ENCODE data around the gene TMEM214.
A peak's percentile ranks its signal among the peaks of the same experiment; 100 is the strongest.

The TMEM214 gene

DNA sequence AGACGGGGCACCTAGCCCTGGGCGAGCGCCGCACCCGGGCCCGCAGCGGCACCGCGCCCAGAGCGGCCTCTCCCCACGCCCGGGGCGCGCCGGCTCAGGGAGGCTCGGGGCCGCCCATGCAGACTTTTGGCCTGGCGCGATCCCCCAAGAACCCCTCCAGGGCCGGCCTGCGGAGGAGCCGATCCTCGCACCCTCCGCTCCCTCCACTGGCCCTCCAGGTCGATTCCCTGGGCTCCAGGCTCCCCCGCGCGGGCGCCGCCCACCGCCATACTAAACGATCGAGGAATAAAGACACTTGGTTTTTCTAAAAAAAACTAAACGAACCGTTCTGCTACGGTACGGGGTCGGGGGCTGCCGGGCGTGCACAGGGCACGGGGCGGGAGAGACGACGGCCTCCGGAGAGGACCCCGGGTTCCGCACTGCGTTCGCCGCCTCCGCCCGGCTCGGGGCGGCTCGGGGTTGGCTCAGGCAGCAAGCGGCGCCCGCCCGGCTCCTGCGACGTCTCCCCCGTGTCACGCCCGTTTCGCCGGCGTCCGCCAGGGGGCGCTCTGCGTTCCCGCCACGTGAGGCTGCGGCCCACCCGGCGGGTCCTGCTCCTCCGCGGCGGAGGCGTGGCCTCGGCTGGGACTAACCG, 53.4 kb downstream of the TMEM214 start:
- TF ChIP-seq, protein P1, sequence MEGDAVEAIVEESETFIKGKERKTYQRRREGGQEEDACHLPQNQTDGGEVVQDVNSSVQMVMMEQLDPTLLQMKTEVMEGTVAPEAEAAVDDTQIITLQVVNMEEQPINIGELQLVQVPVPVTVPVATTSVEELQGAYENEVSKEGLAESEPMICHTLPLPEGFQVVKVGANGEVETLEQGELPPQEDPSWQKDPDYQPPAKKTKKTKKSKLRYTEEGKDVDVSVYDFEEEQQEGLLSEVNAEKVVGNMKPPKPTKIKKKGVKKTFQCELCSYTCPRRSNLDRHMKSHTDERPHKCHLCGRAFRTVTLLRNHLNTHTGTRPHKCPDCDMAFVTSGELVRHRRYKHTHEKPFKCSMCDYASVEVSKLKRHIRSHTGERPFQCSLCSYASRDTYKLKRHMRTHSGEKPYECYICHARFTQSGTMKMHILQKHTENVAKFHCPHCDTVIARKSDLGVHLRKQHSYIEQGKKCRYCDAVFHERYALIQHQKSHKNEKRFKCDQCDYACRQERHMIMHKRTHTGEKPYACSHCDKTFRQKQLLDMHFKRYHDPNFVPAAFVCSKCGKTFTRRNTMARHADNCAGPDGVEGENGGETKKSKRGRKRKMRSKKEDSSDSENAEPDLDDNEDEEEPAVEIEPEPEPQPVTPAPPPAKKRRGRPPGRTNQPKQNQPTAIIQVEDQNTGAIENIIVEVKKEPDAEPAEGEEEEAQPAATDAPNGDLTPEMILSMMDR (conservative IDR thresholded peaks at IDR 0.05; ENCODE audit: low read length) = peak; percentile 59
- no peak for TF ChIP-seq EZH2phosphoT487 (IDR thresholded peaks at IDR 0.05; ENCODE audit: borderline replicate concordance)
- Histone ChIP-seq H3K9me3 (ENCODE audit: insufficient read depth, low read depth, low read length) (no peaks in the 10 kb centered on the region), H3K9me2 (replicated peaks; ENCODE audit: low read depth, low read length) (no peaks in the 10 kb centered on the region), H3K4me2 (ENCODE audit: low read depth, low read length, poor library complexity, severe bottlenecking) (peak overlapping the region; percentile 92), H3K9ac (ENCODE audit: low read depth, low read length, poor library complexity, severe bottlenecking) (peak overlapping the region; percentile 79), H3K4me3 (ENCODE audit: low read length, poor library complexity, severe bottlenecking) (peak overlapping the region; percentile 78), H3F3A (ENCODE audit: low read depth) (peaks cover 7% of the 10 kb centered on the region; the same call in 1 of the 2 replicates), H2AFZ (ENCODE audit: low read length) (peak overlapping the region; percentile 76), H3K36me3 (ENCODE audit: insufficient read depth, low read length) (no peaks in the 10 kb centered on the region), H3K4me1 (ENCODE audit: insufficient read depth, low read length, poor library complexity, severe bottlenecking) (peaks cover 47% of the 10 kb centered on the region), H3K27me3 (ENCODE audit: insufficient read depth, low read length, poor library complexity, severe bottlenecking) (no peaks in the 10 kb centered on the region), H4K20me1 (ENCODE audit: insufficient read depth, low read length, poor library complexity, severe bottlenecking) (no peaks in the 10 kb centered on the region), H3K79me2 (ENCODE audit: insufficient read depth, low read length) (peaks cover 21% of the 10 kb centered on the region; the same call in 1 of the 2 replicates)

DNA sequence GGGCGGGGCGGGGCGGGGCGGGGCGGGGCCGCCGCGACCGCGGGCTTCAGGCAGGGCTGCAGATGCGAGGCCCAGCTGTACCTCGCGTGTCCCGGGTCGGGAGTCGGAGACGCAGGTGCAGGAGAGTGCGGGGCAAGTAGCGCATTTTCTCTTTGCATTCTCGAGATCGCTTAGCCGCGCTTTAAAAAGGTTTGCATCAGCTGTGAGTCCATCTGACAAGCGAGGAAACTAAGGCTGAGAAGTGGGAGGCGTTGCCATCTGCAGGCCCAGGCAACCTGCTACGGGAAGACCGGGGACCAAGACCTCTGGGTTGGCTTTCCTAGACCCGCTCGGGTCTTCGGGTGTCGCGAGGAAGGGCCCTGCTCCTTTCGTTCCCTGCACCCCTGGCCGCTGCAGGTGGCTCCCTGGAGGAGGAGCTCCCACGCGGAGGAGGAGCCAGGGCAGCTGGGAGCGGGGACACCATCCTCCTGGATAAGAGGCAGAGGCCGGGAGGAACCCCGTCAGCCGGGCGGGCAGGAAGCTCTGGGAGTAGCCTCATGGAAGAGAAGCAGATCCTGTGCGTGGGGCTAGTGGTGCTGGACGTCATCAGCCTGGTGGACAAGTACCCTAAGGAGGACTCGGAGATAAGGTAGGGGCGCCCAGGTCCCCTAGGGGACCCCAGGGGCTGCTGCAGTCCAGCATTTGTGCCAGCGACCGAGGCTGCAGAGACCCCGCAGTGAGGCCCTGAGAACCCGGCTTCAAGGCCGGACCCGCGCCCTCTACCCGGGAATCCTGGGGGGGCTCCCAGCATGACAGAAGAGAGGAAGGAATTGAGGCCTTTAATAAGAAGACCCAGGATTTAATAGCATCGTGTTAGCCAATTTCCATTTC, 54.2 kb downstream of the TMEM214 start, which contains the start of gene KHK:
TSS of gene KHK (plus strand) at position 49 of the 870 bp plus-strand sequence. CDS start at position 537, 488 bp downstream.
- peak within 1 kb of the TSS; percentile 95 for H2AFZ ChIP-seq (ENCODE audit: low read length)
- no peaks in the 10 kb centered on the region for H3K9me3 ChIP-seq (ENCODE audit: insufficient read depth, low read depth, low read length)

DNA sequence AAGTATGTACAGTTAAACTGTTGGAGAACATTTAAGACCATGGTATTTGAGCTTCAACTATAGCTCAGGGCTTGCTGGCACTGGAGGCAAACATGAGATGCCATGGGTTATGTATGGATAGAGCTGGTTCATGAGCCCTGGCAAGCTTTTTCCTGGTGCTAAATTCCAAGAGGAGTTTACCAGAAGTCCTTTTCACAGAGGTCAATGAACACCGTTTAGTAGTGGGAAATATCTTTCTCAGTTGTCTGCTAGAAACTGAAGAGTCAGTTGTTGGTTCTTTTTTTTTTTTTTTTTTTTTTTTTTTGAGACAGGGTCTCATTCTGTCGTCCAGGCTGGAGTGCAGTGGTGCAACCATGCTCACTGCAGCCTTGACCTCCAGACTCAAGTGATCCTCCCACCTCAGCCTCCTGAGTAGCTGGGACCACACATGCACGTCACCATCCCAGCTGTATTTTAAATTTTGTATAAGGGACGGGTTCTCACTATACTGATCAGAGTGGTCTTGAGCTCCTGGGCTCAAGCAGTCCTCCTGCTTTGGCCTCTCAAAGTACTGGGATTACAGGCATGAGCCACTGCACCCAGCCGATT, 55.2 kb downstream of the TMEM214 start:
- Histone ChIP-seq H3K4me1 (ENCODE audit: insufficient read depth, low read length, poor library complexity, severe bottlenecking) (peaks cover 35% of the 10 kb centered on the region), H4K20me1 (ENCODE audit: insufficient read depth, low read length, poor library complexity, severe bottlenecking) (no peaks in the 10 kb centered on the region), H3K4me3 (ENCODE audit: low read length, poor library complexity, severe bottlenecking) (peak overlapping the region; percentile 78), H3K9me2 (replicated peaks; ENCODE audit: low read depth, low read length) (no peaks in the 10 kb centered on the region), H3F3A (ENCODE audit: low read depth) (no peaks in the 10 kb centered on the region), H3K27me3 (ENCODE audit: insufficient read depth, low read length, poor library complexity, severe bottlenecking) (no peaks in the 10 kb centered on the region), H3K9me3 (ENCODE audit: insufficient read depth, low read depth, low read length) (no peaks in the 10 kb centered on the region), H2AFZ (ENCODE audit: low read length) (no peak overlapping the region), H3K4me2 (ENCODE audit: low read depth, low read length, poor library complexity, severe bottlenecking) (peak overlapping the region; percentile 92), H3K36me3 (ENCODE audit: insufficient read depth, low read length) (no peaks in the 10 kb centered on the region), H3K79me2 (ENCODE audit: insufficient read depth, low read length) (peaks cover 13% of the 10 kb centered on the region; the same call in 1 of the 2 replicates), H3K9ac (ENCODE audit: low read depth, low read length, poor library complexity, severe bottlenecking) (peak overlapping the region; percentile 55)
- TF ChIP-seq EZH2phosphoT487 (IDR thresholded peaks at IDR 0.05; ENCODE audit: borderline replicate concordance) = no peak
- TF ChIP-seq, protein P1 (conservative IDR thresholded peaks at IDR 0.05; ENCODE audit: low read length) = no peak

More for the DNA sequence above, 54.2 kb downstream of the TMEM214 start, which contains the start of gene KHK:
- no peaks in the 10 kb centered on the region for H3K36me3 ChIP-seq (ENCODE audit: insufficient read depth, low read length)
- H3K79me2 ChIP-seq (ENCODE audit: insufficient read depth, low read length) = peaks cover 21% of the 10 kb centered on the region; the same call in 1 of the 2 replicates
- H3K4me2 ChIP-seq (ENCODE audit: low read depth, low read length, poor library complexity, severe bottlenecking) = peak within 1 kb of the TSS; percentile 92
- TF ChIP-seq EZH2phosphoT487 (IDR thresholded peaks at IDR 0.05; ENCODE audit: borderline replicate concordance) = no peak
- TF ChIP-seq, protein P1 (conservative IDR thresholded peaks at IDR 0.05; ENCODE audit: low read length) = no peak
- peaks cover 41% of the 10 kb centered on the region for H3K4me1 ChIP-seq (ENCODE audit: insufficient read depth, low read length, poor library complexity, severe bottlenecking)
- no peaks in the 10 kb centered on the region for H3K9me2 ChIP-seq (replicated peaks; ENCODE audit: low read depth, low read length)
- H4K20me1 ChIP-seq (ENCODE audit: insufficient read depth, low read length, poor library complexity, severe bottlenecking) = no peaks in the 10 kb centered on the region
- peak within 1 kb of the TSS; percentile 79 for H3K9ac ChIP-seq (ENCODE audit: low read depth, low read length, poor library complexity, severe bottlenecking)
- H3K4me3 ChIP-seq (ENCODE audit: low read length, poor library complexity, severe bottlenecking) = peak within 1 kb of the TSS; percentile 78
- H3F3A ChIP-seq (ENCODE audit: low read depth) = peaks cover under 1% of the 10 kb centered on the region; the same call in 1 of the 2 replicates
- H3K27me3 ChIP-seq (ENCODE audit: insufficient read depth, low read length, poor library complexity, severe bottlenecking) = no peaks in the 10 kb centered on the region
